GM21529 (cell line): ENCODE data around the gene CADPS.

Source experiments
- ATAC-seq: cut with Tn5 transposase; IDR thresholded peaks from one replicate; pipeline ENCODE4 v1.9.1; 2021; ENCODE audit not compliant: unreplicated experiment

Gene CADPS

GRCh38 chr3:62699728-62700127, 175.5 kb downstream of the CADPS start:
- no peak for ATAC-seq

- no peak for ATAC-seq
These were observed 179.2 kb downstream of the CADPS start for GRCh38 chr3:62696011-62696410.

- ATAC-seq = no peak
These were observed 186.4 kb downstream of the CADPS start for GRCh38 chr3:62688812-62689211.

GRCh38 chr3:62688050-62688449, 187.2 kb downstream of the CADPS start:
- ATAC-seq = no peak

GRCh38 chr3:62686503-62687294, 188.5 kb downstream of the CADPS start:
- ATAC-seq = no peak

- no peak for ATAC-seq
These were observed 192.4 kb downstream of the CADPS start for GRCh38 chr3:62682826-62683225.

- no peak for ATAC-seq
These were observed 195.2 kb downstream of the CADPS start for GRCh38 chr3:62679988-62680387.

DNA sequence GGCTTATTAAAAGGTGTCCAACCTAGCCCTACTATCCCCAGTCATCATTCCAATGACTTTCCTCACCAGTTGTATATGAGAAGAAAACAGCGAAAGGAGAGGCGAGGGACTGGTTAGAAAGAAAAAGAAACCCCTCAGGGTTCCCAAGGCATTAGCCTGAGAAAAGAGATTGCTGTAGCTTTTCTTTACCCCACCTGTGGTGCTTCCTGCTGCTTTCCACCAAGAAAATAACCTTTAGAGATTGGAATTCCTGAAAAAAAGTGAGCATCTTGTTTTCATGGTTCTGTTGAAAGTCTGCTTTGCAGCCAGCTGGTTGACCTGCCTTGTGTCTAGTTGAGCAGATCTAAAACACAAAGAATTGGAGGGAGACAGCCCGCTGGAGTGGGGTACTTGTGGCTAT, 196.4 kb downstream of the CADPS start:
- ATAC-seq = no peak

- ATAC-seq = no peak
These were observed 197.3 kb downstream of the CADPS start for GRCh38 chr3:62677926-62678325.

- no peak for ATAC-seq
These were observed 198.4 kb downstream of the CADPS start for GRCh38 chr3:62676689-62677271.

DNA sequence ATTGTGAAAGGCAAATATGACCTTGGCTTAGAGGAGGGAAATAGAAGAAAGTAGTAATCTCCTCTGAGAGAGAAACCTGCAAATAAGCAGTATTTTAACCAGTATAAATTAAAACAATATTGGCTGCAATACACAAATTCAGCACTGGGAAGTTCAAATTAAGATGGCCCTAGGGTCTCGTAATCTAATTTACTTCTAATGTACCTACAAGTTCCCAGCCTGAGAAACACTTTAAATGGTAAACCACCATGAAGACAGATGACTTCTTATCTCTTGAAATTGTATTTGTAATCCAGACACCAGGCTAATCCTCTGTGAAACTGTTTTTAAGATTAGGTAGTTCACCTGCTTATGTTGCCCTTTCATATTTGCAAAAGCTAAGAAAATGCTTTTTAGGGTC, 199.7 kb downstream of the CADPS start:
- ATAC-seq = no peak

DNA sequence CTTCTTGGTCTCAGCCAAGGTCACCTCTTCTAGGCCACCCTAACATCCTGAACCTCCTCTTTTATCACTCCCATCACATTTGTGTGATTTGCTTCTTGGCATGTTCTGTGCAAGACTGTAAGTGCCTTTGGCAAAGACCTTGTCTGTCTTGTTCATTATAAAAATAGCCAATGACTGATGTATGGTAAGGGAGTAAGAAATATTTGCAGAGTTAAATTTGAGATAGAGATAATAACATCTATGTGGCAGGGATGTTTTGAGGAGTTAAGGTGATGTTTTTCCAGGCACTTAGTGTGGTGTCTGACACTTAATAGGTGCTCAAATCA, 202.3 kb downstream of the CADPS start:
- ATAC-seq = no peak

GRCh38 chr3:62672270-62672987, 202.8 kb downstream of the CADPS start:
- peak; percentile 87 for ATAC-seq

DNA sequence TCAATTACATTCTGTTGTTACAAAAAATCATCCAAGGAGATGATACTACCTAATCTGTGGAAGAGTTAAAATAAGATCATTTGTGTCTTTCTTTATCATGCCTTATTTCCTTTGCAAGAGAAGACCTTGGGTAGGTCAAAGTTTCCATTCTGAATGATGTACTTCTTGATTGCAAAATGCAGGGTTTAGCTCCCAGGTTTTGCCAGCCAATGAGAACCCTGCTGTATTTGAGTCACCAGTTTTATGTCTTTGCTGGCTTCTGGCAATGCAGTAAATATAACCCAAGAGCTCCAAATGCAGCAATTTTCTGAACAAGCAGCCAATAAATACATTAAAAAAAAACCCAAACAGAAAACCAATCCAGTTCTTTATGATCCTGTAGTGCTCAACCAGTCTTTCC, 204.9 kb downstream of the CADPS start:
- ATAC-seq = no peak

GRCh38 chr3:62669161-62669560, 206.1 kb downstream of the CADPS start:
- no peak for ATAC-seq

DNA sequence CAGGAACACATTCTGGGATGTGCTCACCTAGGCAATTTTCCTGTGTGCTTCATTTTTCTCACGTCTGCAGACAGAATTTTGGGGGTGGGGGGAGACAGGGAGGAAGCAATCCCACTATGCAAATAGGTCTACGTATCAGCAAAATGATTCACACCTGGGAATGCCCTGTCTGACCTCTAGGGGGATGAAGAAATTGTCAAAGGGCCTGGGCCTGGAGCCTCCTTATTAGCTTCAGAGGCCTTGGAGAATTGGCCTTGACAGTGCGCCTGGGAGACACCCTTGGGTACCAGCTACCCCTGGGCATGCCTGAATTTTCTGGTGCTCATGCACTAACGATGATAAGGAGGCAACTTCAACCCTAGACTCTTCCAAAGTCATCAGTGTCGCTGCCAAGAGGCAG, 207.5 kb downstream of the CADPS start:
- no peak for ATAC-seq

DNA sequence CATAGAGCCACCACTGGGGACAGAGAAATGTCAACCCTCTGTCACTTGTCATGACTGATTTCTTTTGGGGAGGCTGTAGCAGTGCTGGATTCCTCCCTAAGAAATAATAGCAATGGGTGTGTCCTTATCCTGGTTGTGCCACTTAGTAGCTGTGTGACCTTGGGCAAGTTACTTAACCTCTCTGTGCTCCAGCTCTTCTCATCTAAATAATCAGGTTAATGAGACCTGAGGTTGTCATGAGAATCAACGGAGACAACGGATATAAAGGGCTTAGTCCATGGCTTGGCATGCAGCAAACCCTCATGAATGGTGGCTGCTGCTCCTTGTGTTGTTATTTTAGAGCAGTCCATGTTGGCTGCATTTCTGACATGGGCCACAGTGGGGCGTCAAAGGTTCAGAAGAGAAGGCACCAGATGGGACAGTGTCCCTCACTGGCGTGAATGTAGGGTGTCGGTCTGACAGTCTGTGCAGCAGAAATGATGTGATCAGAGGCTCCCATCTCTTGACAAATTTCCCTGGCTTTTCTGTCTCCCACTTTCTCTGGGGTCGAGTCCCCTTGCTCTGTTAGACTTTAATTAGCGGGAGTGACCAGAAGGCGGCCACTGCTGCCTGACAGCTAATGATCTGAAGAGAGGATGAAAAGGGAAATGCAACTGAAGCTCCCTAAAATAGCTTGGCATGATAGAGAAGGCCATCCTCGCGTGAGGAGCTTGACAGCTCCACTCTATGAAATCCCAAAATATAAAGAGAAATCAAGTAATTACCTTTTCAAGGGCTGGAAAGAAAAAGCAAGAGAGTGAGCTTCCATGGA, 209.4 kb downstream of the CADPS start:
- peak; percentile 90 for ATAC-seq

- no peak for ATAC-seq
These were observed 212.5 kb downstream of the CADPS start for GRCh38 chr3:62662677-62663076.

DNA sequence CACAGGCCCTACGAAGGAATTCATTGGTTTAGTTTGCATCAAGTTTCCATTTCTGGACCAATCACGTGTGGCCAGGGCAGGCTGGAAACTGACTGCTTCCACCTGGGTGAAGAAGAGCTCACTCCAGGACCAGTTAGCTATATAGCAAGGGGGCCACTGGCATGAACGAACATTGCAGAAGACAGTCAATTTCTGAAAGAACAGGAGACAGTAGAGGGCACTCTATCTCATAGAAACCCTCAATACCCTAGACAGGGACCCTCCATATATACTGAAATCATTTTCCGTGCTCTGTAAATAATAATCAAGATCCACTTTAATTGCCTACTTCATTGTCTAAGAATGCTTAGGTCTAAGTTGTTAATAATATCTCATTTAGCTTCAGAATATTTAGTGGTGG, 215.6 kb downstream of the CADPS start:
- no peak for ATAC-seq

DNA sequence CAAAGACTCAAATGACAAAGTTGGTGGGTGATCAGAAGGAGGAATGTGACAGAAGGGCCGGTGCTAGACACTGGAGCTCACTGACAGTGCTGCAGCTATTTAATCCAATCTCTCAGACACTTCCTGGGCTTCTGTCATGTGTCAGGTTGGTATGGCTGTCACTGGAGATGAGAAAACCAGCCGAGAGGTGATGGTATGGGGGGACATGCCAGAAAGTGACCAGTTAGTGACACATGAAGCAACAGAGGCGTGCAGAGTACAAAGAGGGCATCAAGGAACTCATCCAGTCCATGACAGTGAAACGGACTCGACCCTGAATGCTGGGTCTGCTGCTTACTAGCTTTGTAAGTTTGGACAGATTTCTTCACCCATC, 219.5 kb downstream of the CADPS start:
- ATAC-seq = no peak

- ATAC-seq = no peak
These were observed 220.0 kb downstream of the CADPS start for GRCh38 chr3:62655056-62655690.
